CD4-positive, alpha-beta T cell treated with Interleukin-6 at 100 ng/mL for 8 hours (primary cell): ENCODE results near the gene ZNF587.
"Not testable (repeated sequence)": the region's sequence is repeated elsewhere in the genome, so short reads cannot be mapped to it uniquely, and the experiment has no call there.

Source experiments
- DNase-seq: peaks from one replicate; pipeline ENCODE4 v3.0.0-alpha.2; 2020; ENCODE audit warnings: mixed read lengths, low spot score

Gene ZNF587

DNA sequence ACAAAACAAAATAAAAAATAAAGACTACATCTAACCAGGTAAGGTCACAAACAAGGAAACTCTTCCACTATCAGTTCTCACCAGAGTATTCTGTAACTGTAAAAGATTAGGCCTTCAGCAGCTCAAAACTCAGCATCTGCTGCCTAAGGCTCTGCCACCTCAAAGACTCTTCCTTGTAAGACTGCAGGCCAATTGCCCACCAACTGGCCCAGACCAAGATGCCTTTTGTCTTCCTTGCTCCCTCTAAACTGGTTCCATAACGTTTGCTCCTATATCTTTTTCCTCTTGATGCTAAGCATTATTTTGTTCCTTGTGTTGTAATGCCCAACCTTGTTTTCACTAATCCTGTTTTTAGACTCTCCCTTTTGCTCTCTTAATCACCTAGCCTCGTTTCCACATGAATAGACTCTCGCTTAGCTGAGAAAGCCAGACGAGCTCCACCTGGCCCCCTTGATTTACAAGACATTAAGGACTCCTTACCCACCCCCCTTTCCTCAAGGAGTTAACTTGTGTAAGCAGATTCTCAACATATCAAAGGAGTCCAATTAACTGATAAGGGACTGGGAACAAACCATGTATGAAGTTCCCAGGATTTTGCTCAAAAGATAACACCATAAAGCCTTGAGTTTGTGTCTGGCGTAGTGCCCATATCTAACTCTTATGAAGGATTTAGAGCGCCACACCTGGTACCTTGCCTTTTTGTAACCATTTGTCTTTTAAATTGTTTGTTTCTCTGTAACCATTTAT is 37.7 kb downstream of the ZNF587 start:
- DNase-seq, result no peak

DNA sequence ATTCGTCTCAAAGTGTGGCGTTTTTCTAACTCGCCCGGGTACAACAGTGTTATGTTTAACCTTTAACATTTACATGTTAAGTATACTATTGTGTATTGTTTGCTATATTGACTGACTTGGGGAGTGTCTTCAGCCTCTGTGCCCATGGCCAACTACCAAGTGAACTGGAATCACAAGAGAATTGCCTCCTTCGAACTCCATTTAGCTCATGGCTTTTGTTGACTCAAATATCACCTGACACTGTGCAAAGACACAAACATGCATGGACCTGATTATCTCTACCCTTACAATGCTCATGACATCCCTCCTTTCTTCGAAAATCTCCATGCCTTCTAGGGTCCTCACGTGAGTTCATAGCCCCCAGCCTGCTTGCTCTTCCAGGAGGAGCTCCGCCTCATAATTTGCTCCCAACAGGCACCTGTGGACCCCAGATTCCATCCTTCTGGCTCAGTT is 38.5 kb downstream of the ZNF587 start:
- no peak for DNase-seq

DNA sequence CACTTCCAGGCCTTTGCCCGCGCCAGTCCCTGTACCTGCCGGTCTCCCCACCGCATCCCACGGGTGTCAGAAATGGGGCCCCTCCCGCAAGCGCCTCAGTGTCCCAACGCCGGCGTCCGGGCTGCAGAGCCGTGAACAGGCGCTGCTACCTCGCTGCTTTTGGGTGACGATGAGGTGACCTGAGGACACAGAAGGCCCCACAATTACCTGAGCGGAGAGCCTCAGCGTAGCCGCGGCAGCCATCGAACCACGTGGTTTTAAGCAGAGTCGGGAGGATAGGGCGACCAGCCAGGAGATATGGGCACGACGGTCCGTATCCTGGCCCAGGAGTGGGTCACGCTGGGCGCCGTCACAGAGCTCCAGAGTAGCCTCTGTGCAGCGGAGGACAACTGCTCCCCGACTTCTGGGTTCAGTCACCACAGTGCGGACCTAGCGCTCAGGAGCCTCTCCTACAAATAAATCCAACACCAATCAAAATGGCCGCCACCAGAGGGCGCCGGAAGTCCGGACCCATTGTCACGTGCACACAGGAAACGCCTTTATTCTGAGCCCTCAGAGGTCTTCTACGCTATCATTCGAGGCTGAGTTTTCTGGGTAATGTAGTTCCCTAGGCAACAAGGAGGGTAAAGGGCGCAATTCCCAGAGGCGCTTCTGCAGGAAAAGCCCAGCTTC is 39.0 kb downstream of the ZNF587 start, which contains the start of gene ZNF814:
TSS of gene ZNF814 (minus strand) at position 478 of the 672 bp plus-strand sequence. CDS start at position 243, 235 bp downstream.
- peak; percentile 70 for DNase-seq

DNA sequence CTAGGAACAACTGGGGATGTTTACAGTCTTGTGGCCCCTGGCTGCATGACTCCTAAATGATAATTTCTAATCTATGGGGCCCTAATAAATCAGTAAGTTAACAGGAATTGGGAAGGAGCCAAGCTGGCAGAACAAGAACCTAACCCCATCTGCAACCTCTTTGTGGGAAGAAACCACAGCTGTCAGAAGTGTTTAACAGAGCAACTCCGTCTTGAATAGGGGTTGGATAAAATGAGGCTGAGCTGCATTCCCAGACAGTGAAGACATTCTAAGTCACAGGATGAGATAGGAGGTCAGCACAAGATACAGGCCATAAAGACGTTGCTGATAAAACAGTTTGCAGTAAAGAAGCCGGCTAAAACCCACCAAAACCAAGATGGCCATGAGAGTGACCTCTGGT is 41.0 kb downstream of the ZNF587 start:
- not testable (repeated sequence) for DNase-seq

DNA sequence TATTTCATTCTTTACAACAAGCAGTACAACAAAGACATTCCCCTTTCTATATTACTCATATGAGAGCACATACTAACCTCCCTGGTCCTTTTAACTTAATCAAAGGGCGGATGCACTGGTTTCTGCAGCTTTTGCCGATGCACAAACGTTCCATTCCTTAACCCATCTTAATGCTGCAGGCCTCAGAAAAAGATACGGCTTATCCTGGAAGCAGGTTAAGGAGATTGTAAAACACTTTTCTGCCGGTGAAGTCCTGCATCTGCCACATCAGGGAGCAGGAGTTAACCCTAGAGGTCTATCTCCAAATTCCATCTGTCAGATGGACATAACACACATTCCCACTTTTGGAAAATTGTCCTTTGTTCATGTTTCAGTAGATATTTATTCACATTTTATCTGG is 50.7 kb downstream of the ZNF587 start:
- DNase-seq, result no peak

DNA sequence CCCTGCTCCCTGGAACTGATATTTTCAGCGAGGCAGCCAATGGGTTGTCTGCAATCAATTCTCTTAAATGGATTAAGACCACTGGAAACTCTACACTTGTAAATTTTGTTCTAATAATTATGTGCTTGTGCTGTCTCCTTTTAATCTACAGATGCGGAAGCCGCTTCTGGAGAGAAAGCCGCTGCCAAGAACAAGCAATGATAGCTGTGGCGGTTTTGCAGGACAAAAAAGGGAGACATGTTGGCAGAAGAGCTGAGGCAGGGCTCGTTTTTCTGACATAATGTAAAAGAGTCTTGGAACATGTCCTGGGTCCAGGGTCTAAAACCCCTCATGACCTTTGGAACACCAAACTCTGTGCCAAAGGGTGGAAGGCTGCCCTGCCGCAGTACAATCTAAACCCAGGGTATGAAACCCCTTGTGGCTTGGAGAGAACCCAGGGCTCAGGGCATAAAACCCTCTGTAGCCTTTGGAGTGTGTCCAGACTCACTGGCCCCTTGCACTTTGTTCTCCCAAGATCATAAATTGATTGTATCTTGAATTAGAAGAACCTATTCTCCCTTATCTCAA is 54.0 kb downstream of the ZNF587 start:
- no peak for DNase-seq

DNA sequence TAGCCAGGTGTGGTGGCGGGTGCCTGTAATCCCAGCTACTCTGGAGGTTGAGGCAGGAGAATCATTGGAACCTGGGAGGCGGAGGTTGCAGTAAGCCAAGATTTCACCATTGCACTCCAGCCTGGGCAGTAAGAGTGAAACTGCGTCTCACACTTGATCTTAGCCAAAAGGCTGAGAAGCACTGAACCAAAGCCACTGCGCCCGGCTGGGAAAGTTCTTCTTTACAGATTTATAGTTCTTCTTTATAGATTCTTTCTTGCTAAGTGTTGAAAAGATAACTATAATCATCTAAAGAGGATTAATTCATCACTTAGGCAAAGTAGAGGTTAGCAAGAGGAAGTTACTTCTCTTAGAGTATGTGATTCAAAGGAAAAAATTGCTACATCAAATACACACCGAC is 55.6 kb downstream of the ZNF587 start:
- no peak for DNase-seq

DNA sequence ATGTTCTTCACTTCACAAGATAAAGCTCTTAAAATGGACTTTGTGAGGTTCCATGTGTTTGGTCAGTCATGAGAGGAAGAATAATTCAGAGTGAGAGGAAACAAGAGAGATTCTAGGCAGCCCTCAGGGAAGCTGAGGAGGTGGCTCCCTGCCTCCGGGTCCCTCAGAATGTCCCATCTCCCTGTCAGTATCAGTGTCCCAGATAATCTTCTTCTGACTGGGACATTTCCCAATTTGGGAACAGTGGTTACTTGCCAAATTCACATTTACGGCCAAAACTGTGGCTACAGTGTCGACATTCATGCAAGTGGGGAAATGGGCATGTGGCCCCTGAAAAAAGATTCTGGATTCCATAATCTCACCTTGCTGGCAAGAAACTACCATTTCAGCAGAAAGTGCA is 57.7 kb downstream of the ZNF587 start:
- DNase-seq, result no peak

DNA sequence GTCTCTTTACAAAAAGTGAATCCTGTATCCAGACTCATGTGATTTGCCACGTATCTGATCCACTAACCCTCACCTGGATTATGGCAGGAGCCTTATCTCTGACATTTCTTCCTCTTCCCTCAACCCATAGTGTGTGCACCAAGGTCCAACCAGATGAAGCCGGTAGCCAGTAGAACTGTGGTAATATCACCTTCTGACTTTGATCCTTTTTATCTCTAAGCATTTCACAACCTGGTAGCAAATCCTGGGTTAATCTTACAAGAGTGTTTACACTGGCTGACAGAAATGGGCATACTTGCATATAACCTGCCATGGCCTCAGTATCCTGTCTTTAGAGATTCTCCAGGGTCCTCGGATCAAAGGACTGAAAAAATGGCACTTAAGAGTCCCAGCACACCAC is 64.9 kb downstream of the ZNF587 start:
- no peak for DNase-seq
